HepG2 (cell line): Measurements from ENCODE around the gene RAB11FIP5. TPM values are rescaled to one million over a fixed set of nuclear protein-coding genes. Genes with fewer than 3 reads are reported as not detected.

Experiments
- ADNP ChIP-seq: sonication (generic); formaldehyde crosslinking; IDR thresholded peaks from 2 replicates; pipeline ENCODE4 v1.4.0; 2020; ENCODE audit warnings: missing genetic modification reagents
- CCDC6 ChIP-seq: sonication (generic); formaldehyde crosslinking; IDR thresholded peaks from 2 replicates; pipeline ENCODE4 v1.8.1; 2022; ENCODE audit warnings: mild to moderate bottlenecking, missing genetic modification reagents, moderate library complexity
- CHCHD3 ChIP-seq: sonication (generic); formaldehyde crosslinking; IDR thresholded peaks from 2 replicates; pipeline ENCODE4 v1.8.0; 2022; ENCODE audit warnings: mild to moderate bottlenecking, missing genetic modification reagents, moderate library complexity
- SAP130 ChIP-seq: IDR thresholded peaks from 2 replicates; pipeline ENCODE4 v1.6.1; 2016; ENCODE audit warnings: low read depth
- SNAI1 ChIP-seq: sonication (generic); formaldehyde crosslinking; IDR thresholded peaks from 2 replicates; pipeline ENCODE4 v1.5.0; 2020; ENCODE audit warnings: mild to moderate bottlenecking, missing genetic modification reagents, borderline replicate concordance
- TCF7 ChIP-seq: sonication (generic); IDR thresholded peaks from 2 replicates; pipeline ENCODE4 v1.6.1; 2016; ENCODE audit warnings: antibody characterized with exemption, low read depth
- ZFYVE20 ChIP-seq: sonication (generic); formaldehyde crosslinking; IDR thresholded peaks from 2 replicates; pipeline ENCODE4 v1.8.0; 2023; ENCODE audit warnings: low read depth, mild to moderate bottlenecking, moderate library complexity, missing genetic modification reagents, borderline replicate concordance
- ZNF256 ChIP-seq: sonication (generic); formaldehyde crosslinking; conservative IDR thresholded peaks from 2 replicates; pipeline ENCODE4 v1.4.0; 2020; ENCODE audit warnings: missing genetic modification reagents
- ZNF263 ChIP-seq: sonication (generic); formaldehyde crosslinking; IDR thresholded peaks from 2 replicates; pipeline ENCODE4 v1.4.0; 2020; ENCODE audit warnings: missing genetic modification reagents
- ZNF333 ChIP-seq: sonication (generic); formaldehyde crosslinking; IDR thresholded peaks from 2 replicates; pipeline ENCODE4 v1.4.0; 2020; ENCODE audit warnings: mild to moderate bottlenecking, missing genetic modification reagents, borderline replicate concordance
- ZSCAN12 ChIP-seq: sonication (generic); formaldehyde crosslinking; IDR thresholded peaks from 2 replicates; pipeline ENCODE4 v1.9.0; 2021; ENCODE audit warnings: mild to moderate bottlenecking, missing genetic modification reagents
- ZSCAN29 ChIP-seq: sonication (generic); formaldehyde crosslinking; conservative IDR thresholded peaks from 2 replicates; pipeline ENCODE4 v1.4.0; 2020; ENCODE audit warnings: mild to moderate bottlenecking, missing genetic modification reagents
- polyA plus RNA-seq, 8 experiments: library from polyadenylated mRNA; depleted of rRNA in 3 of 8; stranded (reverse) in 7 of 8; unstranded in 1 of 8; fragments of >200 nt; fragmentation: Illumina TruSeq in 4 of 8; extraction: Trizol in 4 of 8; gene quantifications; 2 replicates each; pipeline versions ENCODE4 v1.2.1 to v1.2.3, GENCODE V29; 2011 to 2016; ENCODE audit warnings: low read depth in 4 of 8, missing spikeins in 1 of 8, mixed read lengths in 1 of 8; ENCODE audit not compliant: insufficient read depth in 1 of 8
- total RNA-seq, 5 experiments: library from RNA; depleted of rRNA; stranded (reverse); fragments of >200 nt; fragmentation: Illumina TruSeq; extraction: Trizol; gene quantifications; 2 replicates each; pipeline ENCODE4 v1.2.3, GENCODE V29; 2016; ENCODE audit warnings: low read depth in 1 of 5
- TF ChIP-seq, protein P1 (sequence below): sonication (generic); formaldehyde crosslinking; IDR thresholded peaks from 2 replicates; pipeline ENCODE4 v1.4.0; 2020; ENCODE audit warnings: missing genetic modification reagents
- TF ChIP-seq, protein P2 (sequence below): sonication (generic); formaldehyde crosslinking; IDR thresholded peaks from 2 replicates; pipeline ENCODE4 v1.5.1; 2020; ENCODE audit warnings: missing genetic modification reagents, mild to moderate bottlenecking, borderline replicate concordance
- TF ChIP-seq, protein P3 (sequence below): sonication (generic); IDR thresholded peaks from 2 replicates; pipeline ENCODE4 v1.6.1; 2016; ENCODE audit warnings: low read depth, borderline replicate concordance
- TF ChIP-seq, protein P4 (sequence below): IDR thresholded peaks from 2 replicates; pipeline ENCODE4 v1.6.1; 2016; ENCODE audit warnings: mild to moderate bottlenecking
- TF ChIP-seq, protein P5 (sequence below): conservative IDR thresholded peaks from 2 replicates; pipeline ENCODE4 v1.6.1; 2018; ENCODE audit warnings: missing genetic modification reagents
- TF ChIP-seq, protein P6 (sequence below): IDR thresholded peaks from 2 replicates; pipeline ENCODE4 v1.6.1; 2012; ENCODE audit warnings: low read length, improper control_type of control experiment

RAB11FIP5 gene
- total and polyA plus RNA-seq, 2 of the 13 experiments (the other 11 are each of a cell fraction or from before 2014, with no cell fraction given), result 9.4 to 22.9 TPM

DNA sequence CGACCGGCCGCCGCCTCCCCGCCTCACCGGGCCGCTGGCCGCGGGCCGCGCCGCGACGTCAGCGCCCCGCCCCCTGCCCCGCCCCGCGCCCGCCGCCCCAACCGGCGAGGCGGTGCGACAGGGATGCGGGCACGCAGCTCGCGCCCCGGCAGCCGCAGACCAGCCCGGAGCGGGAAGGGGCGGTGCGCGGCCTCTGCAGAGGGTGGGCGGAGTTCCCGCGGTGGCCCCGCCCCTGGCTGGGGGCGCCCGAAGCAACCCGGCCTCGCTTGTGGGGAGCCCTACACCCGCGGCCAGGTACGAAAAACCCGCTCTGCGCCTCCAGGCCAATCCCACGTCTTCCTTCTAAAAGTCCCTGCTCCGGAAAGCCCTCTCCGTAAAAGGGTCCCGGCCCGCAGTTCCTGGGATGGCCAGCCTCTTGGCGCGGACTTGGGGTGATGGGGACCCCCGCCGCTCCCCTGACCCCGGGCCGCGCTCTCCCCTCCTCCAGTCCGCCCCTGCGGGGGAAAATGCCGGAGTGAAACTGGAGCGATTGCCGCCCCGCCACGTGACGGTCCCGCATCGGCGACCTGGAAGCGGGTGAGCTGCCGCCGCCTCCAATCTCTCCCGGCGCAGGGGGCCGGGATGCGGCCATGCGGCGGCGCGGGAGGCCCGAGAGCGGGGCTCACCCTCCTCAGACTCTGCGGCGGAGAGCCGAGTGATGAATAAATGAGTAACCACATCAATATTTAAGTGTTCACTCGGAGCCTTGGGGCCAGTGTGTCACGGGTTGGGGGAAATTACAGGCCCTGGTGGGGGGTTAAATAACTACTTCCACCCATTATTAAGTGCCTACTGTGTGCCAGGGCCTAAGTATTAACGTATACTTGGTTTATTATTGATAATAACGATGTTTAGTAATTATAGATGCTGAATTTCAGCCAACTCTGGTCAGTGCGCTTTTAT lies at the start of gene RAB11FIP5 (continued):
- TF ChIP-seq, protein P1, sequence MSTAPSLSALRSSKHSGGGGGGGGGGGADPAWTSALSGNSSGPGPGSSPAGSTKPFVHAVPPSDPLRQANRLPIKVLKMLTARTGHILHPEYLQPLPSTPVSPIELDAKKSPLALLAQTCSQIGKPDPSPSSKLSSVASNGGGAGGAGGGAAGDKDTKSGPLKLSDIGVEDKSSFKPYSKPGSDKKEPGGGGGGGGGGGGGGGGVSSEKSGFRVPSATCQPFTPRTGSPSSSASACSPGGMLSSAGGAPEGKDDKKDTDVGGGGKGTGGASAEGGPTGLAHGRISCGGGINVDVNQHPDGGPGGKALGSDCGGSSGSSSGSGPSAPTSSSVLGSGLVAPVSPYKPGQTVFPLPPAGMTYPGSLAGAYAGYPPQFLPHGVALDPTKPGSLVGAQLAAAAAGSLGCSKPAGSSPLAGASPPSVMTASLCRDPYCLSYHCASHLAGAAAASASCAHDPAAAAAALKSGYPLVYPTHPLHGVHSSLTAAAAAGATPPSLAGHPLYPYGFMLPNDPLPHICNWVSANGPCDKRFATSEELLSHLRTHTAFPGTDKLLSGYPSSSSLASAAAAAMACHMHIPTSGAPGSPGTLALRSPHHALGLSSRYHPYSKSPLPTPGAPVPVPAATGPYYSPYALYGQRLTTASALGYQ (CRISPR knock-in tag), result peak; percentile 48; the same call in 1 of the 2 replicates
- TF ChIP-seq SNAI1 (peak; percentile 79; the same call in 1 of the 2 replicates), ZNF333 (0 out of 2 replicates have a peak, but pooled peaks have one; percentile 24), CCDC6 (CRISPR knock-in tag) (peak; percentile 56), ZNF263 (CRISPR knock-in tag) (no peak), SAP130 (peak; percentile 63; the same call in 1 of the 2 replicates), ZNF256 (CRISPR knock-in tag) (0 out of 2 replicates have a peak, but pooled peaks have one; percentile 22), ZSCAN12 (CRISPR knock-in tag) (peak; percentile 78; the same call in 1 of the 2 replicates), ZFYVE20 (CRISPR knock-in tag) (no peak), ZSCAN29 (CRISPR knock-in tag) (peak; percentile 89; the same call in 1 of the 2 replicates), CHCHD3 (CRISPR knock-in tag) (no peak), ADNP (CRISPR knock-in tag) (no peak), TCF7 (no peak)
- TF ChIP-seq, protein P2, sequence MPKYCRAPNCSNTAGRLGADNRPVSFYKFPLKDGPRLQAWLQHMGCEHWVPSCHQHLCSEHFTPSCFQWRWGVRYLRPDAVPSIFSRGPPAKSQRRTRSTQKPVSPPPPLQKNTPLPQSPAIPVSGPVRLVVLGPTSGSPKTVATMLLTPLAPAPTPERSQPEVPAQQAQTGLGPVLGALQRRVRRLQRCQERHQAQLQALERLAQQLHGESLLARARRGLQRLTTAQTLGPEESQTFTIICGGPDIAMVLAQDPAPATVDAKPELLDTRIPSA, result no peak; the same call in 1 of the 2 replicates
- TF ChIP-seq, protein P3, sequence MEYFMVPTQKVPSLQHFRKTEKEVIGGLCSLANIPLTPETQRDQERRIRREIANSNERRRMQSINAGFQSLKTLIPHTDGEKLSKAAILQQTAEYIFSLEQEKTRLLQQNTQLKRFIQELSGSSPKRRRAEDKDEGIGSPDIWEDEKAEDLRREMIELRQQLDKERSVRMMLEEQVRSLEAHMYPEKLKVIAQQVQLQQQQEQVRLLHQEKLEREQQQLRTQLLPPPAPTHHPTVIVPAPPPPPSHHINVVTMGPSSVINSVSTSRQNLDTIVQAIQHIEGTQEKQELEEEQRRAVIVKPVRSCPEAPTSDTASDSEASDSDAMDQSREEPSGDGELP, result no peak
- TF ChIP-seq, protein P4, sequence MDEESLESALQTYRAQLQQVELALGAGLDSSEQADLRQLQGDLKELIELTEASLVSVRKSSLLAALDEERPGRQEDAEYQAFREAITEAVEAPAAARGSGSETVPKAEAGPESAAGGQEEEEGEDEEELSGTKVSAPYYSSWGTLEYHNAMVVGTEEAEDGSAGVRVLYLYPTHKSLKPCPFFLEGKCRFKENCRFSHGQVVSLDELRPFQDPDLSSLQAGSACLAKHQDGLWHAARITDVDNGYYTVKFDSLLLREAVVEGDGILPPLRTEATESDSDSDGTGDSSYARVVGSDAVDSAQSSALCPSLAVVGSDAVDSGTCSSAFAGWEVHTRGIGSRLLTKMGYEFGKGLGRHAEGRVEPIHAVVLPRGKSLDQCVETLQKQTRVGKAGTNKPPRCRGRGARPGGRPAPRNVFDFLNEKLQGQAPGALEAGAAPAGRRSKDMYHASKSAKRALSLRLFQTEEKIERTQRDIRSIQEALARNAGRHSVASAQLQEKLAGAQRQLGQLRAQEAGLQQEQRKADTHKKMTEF, result peak; percentile 89; the same call in 1 of the 2 replicates
- TF ChIP-seq, protein P5, sequence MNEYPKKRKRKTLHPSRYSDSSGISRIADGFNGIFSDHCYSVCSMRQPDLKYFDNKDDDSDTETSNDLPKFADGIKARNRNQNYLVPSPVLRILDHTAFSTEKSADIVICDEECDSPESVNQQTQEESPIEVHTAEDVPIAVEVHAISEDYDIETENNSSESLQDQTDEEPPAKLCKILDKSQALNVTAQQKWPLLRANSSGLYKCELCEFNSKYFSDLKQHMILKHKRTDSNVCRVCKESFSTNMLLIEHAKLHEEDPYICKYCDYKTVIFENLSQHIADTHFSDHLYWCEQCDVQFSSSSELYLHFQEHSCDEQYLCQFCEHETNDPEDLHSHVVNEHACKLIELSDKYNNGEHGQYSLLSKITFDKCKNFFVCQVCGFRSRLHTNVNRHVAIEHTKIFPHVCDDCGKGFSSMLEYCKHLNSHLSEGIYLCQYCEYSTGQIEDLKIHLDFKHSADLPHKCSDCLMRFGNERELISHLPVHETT (CRISPR knock-in tag), result 0 out of 2 replicates have a peak, but pooled peaks have one; percentile 26
- TF ChIP-seq, protein P6, sequence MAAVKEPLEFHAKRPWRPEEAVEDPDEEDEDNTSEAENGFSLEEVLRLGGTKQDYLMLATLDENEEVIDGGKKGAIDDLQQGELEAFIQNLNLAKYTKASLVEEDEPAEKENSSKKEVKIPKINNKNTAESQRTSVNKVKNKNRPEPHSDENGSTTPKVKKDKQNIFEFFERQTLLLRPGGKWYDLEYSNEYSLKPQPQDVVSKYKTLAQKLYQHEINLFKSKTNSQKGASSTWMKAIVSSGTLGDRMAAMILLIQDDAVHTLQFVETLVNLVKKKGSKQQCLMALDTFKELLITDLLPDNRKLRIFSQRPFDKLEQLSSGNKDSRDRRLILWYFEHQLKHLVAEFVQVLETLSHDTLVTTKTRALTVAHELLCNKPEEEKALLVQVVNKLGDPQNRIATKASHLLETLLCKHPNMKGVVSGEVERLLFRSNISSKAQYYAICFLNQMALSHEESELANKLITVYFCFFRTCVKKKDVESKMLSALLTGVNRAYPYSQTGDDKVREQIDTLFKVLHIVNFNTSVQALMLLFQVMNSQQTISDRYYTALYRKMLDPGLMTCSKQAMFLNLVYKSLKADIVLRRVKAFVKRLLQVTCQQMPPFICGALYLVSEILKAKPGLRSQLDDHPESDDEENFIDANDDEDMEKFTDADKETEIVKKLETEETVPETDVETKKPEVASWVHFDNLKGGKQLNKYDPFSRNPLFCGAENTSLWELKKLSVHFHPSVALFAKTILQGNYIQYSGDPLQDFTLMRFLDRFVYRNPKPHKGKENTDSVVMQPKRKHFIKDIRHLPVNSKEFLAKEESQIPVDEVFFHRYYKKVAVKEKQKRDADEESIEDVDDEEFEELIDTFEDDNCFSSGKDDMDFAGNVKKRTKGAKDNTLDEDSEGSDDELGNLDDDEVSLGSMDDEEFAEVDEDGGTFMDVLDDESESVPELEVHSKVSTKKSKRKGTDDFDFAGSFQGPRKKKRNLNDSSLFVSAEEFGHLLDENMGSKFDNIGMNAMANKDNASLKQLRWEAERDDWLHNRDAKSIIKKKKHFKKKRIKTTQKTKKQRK, result no peak
